WTC11 (cell line): ENCODE results near the gene AIF1. TPM values are rescaled to one million over a fixed set of nuclear protein-coding genes. Genes with fewer than 3 reads are reported as not detected.

ENCODE experiments used
- ATAC-seq: fragments of 200-7000 bp; cut with Tn5 transposase; 2 replicates; pipeline ENCODE4 v1.10.0; 2021; ENCODE audit warnings: mild to moderate bottlenecking, moderate library complexity
- CTCF ChIA-PET: fragments of 300-600 bp; sonication (Branson Sonifier 250); formaldehyde crosslinking; loops from one replicate; lab custom pipeline; 2021; ENCODE audit warnings: antibody characterized with exemption; lab: Charles Lee
- POLR2A ChIA-PET: fragments of 350-600 bp; sonication (Branson Sonifier 250); formaldehyde crosslinking; loops from one replicate; lab custom pipeline; 2021; ENCODE audit warnings: antibody characterized with exemption; lab: Charles Lee
- DNase-seq: peaks from one replicate; pipeline ENCODE4 v3.0.0; 2021; ENCODE audit warnings: low spot score
- H3K27ac Mint-ChIP-seq: 2 replicates; pipeline ENCODE4 v1.8.0; 2021; ENCODE audit warnings: mixed read lengths
- H3K27me3 Mint-ChIP-seq: 2 replicates; pipeline ENCODE4 v1.8.0; 2021; ENCODE audit warnings: low read depth, mild to moderate bottlenecking, moderate library complexity, mixed read lengths
- H3K36me3 Mint-ChIP-seq: 2 replicates; pipeline ENCODE4 v1.8.0; 2021; ENCODE audit warnings: mixed read lengths
- H3K4me1 Mint-ChIP-seq: 2 replicates; pipeline ENCODE4 v1.8.0; 2022; ENCODE audit warnings: mixed read lengths
- H3K4me3 Mint-ChIP-seq: 2 replicates; pipeline ENCODE4 v1.8.0; 2021; ENCODE audit warnings: mild to moderate bottlenecking, moderate library complexity, mixed read lengths
- H3K9me3 Mint-ChIP-seq: 2 replicates; pipeline ENCODE4 v1.8.0; 2021; ENCODE audit warnings: mixed read lengths
- ARID4B ChIP-seq: sonication (generic); formaldehyde crosslinking; IDR thresholded peaks from 2 replicates; pipeline ENCODE4 v1.8.0; 2023; ENCODE audit warnings: missing genetic modification reagents, mild to moderate bottlenecking, borderline replicate concordance
- ATF1 ChIP-seq: sonication (generic); formaldehyde crosslinking; IDR thresholded peaks from 2 replicates; pipeline ENCODE4 v1.8.1; 2023; ENCODE audit warnings: mild to moderate bottlenecking, moderate library complexity, missing genetic modification reagents
- ATF2 ChIP-seq: sonication (generic); formaldehyde crosslinking; IDR thresholded peaks from 2 replicates; pipeline ENCODE4 v1.8.1; 2022; ENCODE audit warnings: low read depth, missing genetic modification reagents, borderline replicate concordance
- EMX1 ChIP-seq: fragments of 250-450 bp; sonication (Bioruptor Pico); IDR thresholded peaks from 2 replicates; pipeline ENCODE4 v1.8.0; 2021; ENCODE audit warnings: mild to moderate bottlenecking
- ESRRA ChIP-seq: sonication (generic); formaldehyde crosslinking; IDR thresholded peaks from 2 replicates; pipeline ENCODE4 v1.8.1; 2022; ENCODE audit warnings: mild to moderate bottlenecking, missing genetic modification reagents, borderline replicate concordance
- GRHL2 ChIP-seq: fragments of 250-450 bp; sonication (Bioruptor Pico); IDR thresholded peaks from 2 replicates; pipeline ENCODE4 v1.8.0; 2022; ENCODE audit warnings: mild to moderate bottlenecking, moderate library complexity; ENCODE audit not compliant: insufficient replicate concordance, severe bottlenecking
- GTF2I ChIP-seq: fragments of 250-450 bp; sonication (Bioruptor Pico); conservative IDR thresholded peaks from 2 replicates; pipeline ENCODE4 v1.4.0; 2021; ENCODE audit warnings: mild to moderate bottlenecking
- IRF1 ChIP-seq: sonication (generic); formaldehyde crosslinking; IDR thresholded peaks from 2 replicates; pipeline ENCODE4 v1.8.0; 2023; ENCODE audit warnings: missing genetic modification reagents
- MAX ChIP-seq: sonication (generic); formaldehyde crosslinking; IDR thresholded peaks from 2 replicates; pipeline ENCODE4 v1.8.0; 2022; ENCODE audit warnings: mild to moderate bottlenecking, missing genetic modification reagents
- NFE2L1 ChIP-seq: sonication (generic); formaldehyde crosslinking; IDR thresholded peaks from 2 replicates; pipeline ENCODE4 v1.8.1; 2023; ENCODE audit warnings: missing genetic modification reagents
- NR1H2 ChIP-seq: sonication (generic); formaldehyde crosslinking; IDR thresholded peaks from 2 replicates; pipeline ENCODE4 v1.9.0; 2021; ENCODE audit warnings: mild to moderate bottlenecking, moderate library complexity, missing genetic modification reagents
- NR2C2 ChIP-seq: sonication (generic); formaldehyde crosslinking; IDR thresholded peaks from 2 replicates; pipeline ENCODE4 v1.8.0; 2022; ENCODE audit warnings: mild to moderate bottlenecking, missing genetic modification reagents
- NR3C1 ChIP-seq: sonication (generic); formaldehyde crosslinking; conservative IDR thresholded peaks from 2 replicates; pipeline ENCODE4 v1.8.1; 2023; ENCODE audit warnings: low read depth, mild to moderate bottlenecking, missing genetic modification reagents
- PREB ChIP-seq: sonication (generic); formaldehyde crosslinking; IDR thresholded peaks from 2 replicates; pipeline ENCODE4 v1.8.1; 2022; ENCODE audit warnings: mild to moderate bottlenecking, missing genetic modification reagents, moderate library complexity, borderline replicate concordance
- RELA ChIP-seq: sonication (generic); formaldehyde crosslinking; IDR thresholded peaks from 2 replicates; pipeline ENCODE4 v1.8.1; 2022; ENCODE audit warnings: missing genetic modification reagents, mild to moderate bottlenecking, borderline replicate concordance
- RORB ChIP-seq: fragments of 250-450 bp; sonication (Bioruptor Pico); IDR thresholded peaks from 2 replicates; pipeline ENCODE4 v1.9.0; 2021; ENCODE audit warnings: mild to moderate bottlenecking
- SOX15 ChIP-seq: fragments of 250-450 bp; sonication (Bioruptor Pico); IDR thresholded peaks from 2 replicates; pipeline ENCODE4 v1.9.0; 2021; ENCODE audit warnings: mild to moderate bottlenecking
- ZNF138 ChIP-seq: sonication (generic); formaldehyde crosslinking; conservative IDR thresholded peaks from 2 replicates; pipeline ENCODE4 v1.8.1; 2022; ENCODE audit warnings: mild to moderate bottlenecking, moderate library complexity, missing genetic modification reagents
- ZNF416 ChIP-seq: fragments of 250-450 bp; sonication (Bioruptor Pico); IDR thresholded peaks from 2 replicates; pipeline ENCODE4 v1.9.0; 2021; ENCODE audit warnings: mild to moderate bottlenecking, inconsistent platforms
- total RNA-seq: library from RNA; stranded (reverse); gene quantifications from 3 replicates; pipeline ENCODE4 v1.2.3, GENCODE V29; 2021
- TF ChIP-seq, protein P1 (sequence below): sonication (generic); formaldehyde crosslinking; IDR thresholded peaks from 2 replicates; pipeline ENCODE4 v1.8.0; 2023; ENCODE audit warnings: mild to moderate bottlenecking, missing genetic modification reagents
- TF ChIP-seq, protein P2 (sequence below): fragments of 250-450 bp; sonication (Bioruptor Pico); conservative IDR thresholded peaks from 2 replicates; pipeline ENCODE4 v1.9.0; 2021; ENCODE audit warnings: mild to moderate bottlenecking

Gene AIF1
- total RNA-seq, 1 experiment from 2014 or later: 5.4 TPM

DNA sequence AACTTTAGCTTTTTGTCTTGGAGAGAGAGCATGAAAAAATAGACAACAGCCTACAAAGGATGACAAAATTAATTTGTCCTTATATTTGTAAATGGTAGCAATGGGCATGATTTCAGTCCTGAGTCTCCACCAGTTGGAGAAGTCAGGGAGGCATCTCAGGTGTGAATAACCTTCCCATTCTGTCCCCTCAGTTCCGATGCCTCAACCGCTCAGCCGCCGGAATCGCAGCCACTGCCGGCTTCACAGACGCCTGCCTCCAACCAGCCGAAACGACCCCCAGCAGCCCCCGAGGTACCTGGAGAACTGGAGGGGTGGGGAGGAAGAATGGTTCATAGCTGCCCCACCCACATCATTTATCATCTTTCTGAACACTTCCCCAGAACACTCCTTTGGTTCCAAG is 9.0 kb downstream of the AIF1 start:
- ChIA-PET POLR2A (no interaction called here), CTCF (no interaction called here)
- DNase-seq (no peak), ATAC-seq (no peak)
- Mint-ChIP-seq H3K27ac (peak overlapping the region; percentile 91; the same call in 1 of the 2 replicates), H3K4me3 (no peak overlapping the region), H3K27me3 (no peaks in the 10 kb centered on the region; the same call in 1 of the 2 replicates), H3K4me1 (peaks cover 13% of the 10 kb centered on the region), H3K36me3 (peaks cover 77% of the 10 kb centered on the region), H3K9me3 (no peaks in the 10 kb centered on the region)
- no peak for TF ChIP-seq GRHL2
- no peak for TF ChIP-seq SOX15 (CRISPR knock-in tag)
- TF ChIP-seq NR2C2 (CRISPR knock-in tag): no peak
- TF ChIP-seq ESRRA (CRISPR knock-in tag): no peak
- no peak for TF ChIP-seq NR1H2
- TF ChIP-seq RORB (CRISPR knock-in tag): no peak
- no peak for TF ChIP-seq NFE2L1
- no peak for TF ChIP-seq ATF2 (CRISPR knock-in tag)
- TF ChIP-seq PREB (CRISPR knock-in tag): no peak
- no peak for TF ChIP-seq IRF1 (CRISPR knock-in tag)
- no peak for TF ChIP-seq GTF2I (CRISPR knock-in tag)
- no peak for TF ChIP-seq EMX1 (CRISPR knock-in tag)
- no peak for TF ChIP-seq RELA (CRISPR knock-in tag)
- no peak for TF ChIP-seq ZNF416 (CRISPR knock-in tag)
- no peak for TF ChIP-seq MAX

GRCh38 chr6:31626952-31627351 is 11.9 kb downstream of the AIF1 start:
- Mint-ChIP-seq H3K27ac (no peak overlapping the region), H3K4me1 (peaks cover 10% of the 10 kb centered on the region), H3K27me3 (no peaks in the 10 kb centered on the region; the same call in 1 of the 2 replicates), H3K9me3 (no peaks in the 10 kb centered on the region), H3K4me3 (no peak overlapping the region), H3K36me3 (peaks cover 93% of the 10 kb centered on the region)
- DNase-seq (no peak), ATAC-seq (no peak)
- ChIA-PET CTCF (no interaction called here), POLR2A (interaction anchor here (0.7 kb wide), 2 partner anchors 9 to 30 kb away, joined by 3 read pairs; no protein-coding TSS in a partner anchor)
- TF ChIP-seq, protein P1, sequence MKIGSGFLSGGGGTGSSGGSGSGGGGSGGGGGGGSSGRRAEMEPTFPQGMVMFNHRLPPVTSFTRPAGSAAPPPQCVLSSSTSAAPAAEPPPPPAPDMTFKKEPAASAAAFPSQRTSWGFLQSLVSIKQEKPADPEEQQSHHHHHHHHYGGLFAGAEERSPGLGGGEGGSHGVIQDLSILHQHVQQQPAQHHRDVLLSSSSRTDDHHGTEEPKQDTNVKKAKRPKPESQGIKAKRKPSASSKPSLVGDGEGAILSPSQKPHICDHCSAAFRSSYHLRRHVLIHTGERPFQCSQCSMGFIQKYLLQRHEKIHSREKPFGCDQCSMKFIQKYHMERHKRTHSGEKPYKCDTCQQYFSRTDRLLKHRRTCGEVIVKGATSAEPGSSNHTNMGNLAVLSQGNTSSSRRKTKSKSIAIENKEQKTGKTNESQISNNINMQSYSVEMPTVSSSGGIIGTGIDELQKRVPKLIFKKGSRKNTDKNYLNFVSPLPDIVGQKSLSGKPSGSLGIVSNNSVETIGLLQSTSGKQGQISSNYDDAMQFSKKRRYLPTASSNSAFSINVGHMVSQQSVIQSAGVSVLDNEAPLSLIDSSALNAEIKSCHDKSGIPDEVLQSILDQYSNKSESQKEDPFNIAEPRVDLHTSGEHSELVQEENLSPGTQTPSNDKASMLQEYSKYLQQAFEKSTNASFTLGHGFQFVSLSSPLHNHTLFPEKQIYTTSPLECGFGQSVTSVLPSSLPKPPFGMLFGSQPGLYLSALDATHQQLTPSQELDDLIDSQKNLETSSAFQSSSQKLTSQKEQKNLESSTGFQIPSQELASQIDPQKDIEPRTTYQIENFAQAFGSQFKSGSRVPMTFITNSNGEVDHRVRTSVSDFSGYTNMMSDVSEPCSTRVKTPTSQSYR (CRISPR knock-in tag): no peak
- no peak for TF ChIP-seq ZNF138 (CRISPR knock-in tag)
- TF ChIP-seq ATF1 (CRISPR knock-in tag): no peak
- no peak for TF ChIP-seq NR3C1 (CRISPR knock-in tag)
- no peak for TF ChIP-seq ARID4B (CRISPR knock-in tag)
- TF ChIP-seq, protein P2, sequence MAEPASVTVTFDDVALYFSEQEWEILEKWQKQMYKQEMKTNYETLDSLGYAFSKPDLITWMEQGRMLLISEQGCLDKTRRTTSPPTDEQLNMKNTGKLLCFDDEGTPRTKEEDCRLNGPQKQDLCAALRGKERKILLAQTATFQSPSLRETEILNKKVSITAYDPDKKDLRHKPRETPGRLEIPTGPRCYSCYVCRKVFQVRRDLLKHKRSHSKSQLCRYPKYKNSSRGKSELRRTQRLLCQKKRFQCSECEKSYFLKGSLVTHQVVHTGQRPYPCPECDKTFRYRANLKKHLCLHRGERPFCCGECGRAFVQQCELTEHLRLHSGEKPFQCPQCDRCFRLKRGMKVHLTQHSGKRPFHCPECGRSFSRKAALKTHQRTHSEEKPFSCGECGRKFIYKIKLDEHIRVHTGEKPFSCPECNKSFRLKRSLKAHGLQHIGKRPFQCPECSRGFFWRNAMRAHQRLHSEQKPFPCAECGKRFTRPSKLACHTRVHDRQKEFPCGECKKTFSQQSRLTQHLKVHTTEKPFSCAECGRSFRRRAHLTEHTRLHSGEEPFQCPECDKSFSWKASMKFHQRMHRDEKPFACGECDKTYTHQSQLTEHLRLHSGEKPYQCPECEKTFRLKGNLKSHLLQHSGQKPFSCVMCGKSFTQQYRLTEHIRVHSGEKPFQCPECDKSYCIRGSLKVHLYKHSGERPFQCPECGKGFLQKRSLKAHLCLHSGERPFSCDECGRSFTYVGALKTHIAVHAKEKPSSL (CRISPR knock-in tag): no peak
